GM21576 (cell line): ENCODE data around the gene S100B.
A peak's percentile ranks its signal among the peaks of the same experiment; 100 is the strongest.
"Not testable (repeated sequence)": the region's sequence is repeated elsewhere in the genome, so short reads cannot be mapped to it uniquely, and the experiment has no call there.

ENCODE experiments used
- ATAC-seq: cut with Tn5 transposase; IDR thresholded peaks from one replicate; pipeline ENCODE4 v1.9.1; 2021; ENCODE audit warnings: mild to moderate bottlenecking, moderate library complexity; ENCODE audit not compliant: unreplicated experiment

S100B gene

DNA sequence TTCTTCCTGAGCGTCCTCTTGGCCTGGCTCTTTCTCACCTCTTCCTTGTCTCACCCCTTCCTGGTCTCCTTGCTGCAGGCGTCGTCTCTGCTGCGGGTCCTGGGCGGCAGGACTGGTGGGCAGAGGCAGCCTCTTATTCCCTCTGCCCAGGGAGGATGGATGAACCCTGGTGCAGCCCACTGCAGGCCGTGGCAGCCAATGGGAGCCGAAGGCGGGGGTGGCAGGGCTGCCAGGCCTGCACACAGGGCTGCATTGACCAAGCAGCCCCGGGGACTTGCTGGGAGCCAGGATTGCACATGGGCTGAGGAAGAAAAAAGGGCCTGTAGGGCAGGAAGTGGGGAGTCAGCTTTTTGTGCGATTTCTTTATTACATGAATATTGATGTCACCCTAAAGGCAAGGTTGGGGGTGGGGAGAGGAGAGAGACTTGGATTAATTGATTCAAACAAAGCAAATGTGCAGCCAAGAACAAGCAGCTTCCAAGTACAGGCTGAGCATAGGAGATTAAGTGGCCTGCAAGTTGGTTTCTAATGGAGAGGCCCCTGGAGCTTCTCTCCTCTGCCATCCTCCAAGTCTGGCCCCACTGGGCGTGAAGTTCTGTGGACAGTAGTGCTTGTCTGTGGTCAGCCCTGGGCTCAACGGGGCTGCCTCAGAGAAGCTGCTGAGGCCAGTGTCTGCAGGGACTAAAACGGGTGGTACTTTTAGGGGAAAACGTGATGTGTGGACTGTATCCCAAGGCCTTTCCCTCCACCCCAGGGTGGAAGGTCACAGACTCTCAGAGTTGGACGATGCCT is at the start of gene S100B:
Gene S100B (minus strand): TSS at position 108 of the 792 bp plus-strand sequence. CDS start 2,667 bp downstream, outside the sequence.
- no peak for ATAC-seq

DNA sequence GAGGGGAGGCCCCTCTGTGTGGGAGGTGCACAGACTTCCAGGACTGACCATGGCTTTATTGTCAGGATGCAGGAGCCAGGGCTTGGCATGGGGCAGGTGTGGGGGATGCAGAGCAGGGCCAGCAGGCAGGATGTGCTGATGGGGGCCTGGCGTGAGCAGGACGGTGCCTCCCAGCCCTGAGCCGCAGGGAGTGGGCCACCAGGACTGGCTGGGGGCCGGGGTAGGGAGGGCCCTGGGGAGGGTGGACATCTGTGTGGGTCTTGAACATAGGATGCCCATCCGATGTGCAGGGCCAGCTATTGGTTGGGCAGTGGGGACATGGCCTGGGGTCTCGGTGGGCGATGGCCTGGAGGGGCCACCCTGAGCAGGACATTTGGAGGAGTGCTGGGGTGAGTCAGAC is 46.2 kb upstream of the S100B start:
- ATAC-seq: no peak

GRCh38 chr21:46650476-46651098 is 45.7 kb upstream of the S100B start:
- ATAC-seq: no peak

GRCh38 chr21:46649356-46649755 is 44.5 kb upstream of the S100B start:
- no peak for ATAC-seq

- ATAC-seq: no peak
Observed at GRCh38 chr21:46648539-46648938, 43.7 kb upstream of the S100B start.

DNA sequence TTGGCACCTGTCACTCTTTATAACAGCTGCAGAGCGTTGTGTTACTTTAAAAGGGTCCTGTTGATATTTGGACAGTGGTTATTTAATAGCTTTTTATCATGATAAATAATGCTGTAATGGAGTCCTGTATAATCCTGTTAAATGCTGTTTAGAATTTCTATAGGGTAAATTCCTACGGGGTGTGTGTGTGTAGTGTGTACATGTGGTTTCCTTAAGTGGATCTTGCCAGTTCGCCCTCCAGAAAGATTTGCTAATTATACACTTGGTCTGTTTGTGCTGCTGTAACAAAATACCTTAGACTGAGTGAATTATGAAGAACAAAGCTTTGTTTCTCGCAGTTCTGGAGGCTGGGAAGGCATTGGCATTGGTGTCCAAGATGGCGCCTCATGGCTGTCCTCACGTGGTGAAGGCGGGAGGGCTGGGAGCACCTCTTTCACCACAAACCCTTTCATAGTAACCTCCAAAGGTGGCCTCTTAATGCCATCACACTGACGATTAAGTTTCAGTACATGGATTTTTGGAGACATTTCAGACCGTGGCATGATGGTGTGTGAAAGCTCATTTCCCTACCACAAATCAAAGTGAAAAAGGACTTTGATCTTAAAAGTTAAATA is 41.8 kb upstream of the S100B start:
- ATAC-seq: no peak

GRCh38 chr21:46645840-46646239 is 41.0 kb upstream of the S100B start:
- ATAC-seq: no peak

- ATAC-seq: no peak
Observed at GRCh38 chr21:46643379-46644177, 38.7 kb upstream of the S100B start.

DNA sequence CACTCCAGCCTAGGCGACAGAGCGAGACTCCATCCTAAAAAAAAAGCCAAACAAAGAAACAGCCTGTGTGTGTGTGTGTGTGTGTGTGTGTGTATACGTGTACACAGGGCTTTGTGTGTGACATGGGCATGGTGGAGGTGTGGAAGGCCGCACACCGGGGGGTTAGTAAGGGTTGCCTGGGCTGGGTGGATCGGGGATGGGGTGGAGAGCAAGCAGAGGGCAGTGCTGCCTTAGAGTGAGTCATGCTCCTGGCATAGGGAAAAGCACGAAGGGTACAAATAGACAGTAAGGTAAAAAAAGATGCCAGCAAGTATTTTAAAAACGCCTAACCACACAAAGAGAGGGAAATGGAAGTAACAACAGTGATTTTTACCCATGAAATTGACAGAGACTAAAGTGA is 36.8 kb upstream of the S100B start:
- no peak for ATAC-seq

- no peak for ATAC-seq
Observed at GRCh38 chr21:46639489-46640386, 34.9 kb upstream of the S100B start.

DNA sequence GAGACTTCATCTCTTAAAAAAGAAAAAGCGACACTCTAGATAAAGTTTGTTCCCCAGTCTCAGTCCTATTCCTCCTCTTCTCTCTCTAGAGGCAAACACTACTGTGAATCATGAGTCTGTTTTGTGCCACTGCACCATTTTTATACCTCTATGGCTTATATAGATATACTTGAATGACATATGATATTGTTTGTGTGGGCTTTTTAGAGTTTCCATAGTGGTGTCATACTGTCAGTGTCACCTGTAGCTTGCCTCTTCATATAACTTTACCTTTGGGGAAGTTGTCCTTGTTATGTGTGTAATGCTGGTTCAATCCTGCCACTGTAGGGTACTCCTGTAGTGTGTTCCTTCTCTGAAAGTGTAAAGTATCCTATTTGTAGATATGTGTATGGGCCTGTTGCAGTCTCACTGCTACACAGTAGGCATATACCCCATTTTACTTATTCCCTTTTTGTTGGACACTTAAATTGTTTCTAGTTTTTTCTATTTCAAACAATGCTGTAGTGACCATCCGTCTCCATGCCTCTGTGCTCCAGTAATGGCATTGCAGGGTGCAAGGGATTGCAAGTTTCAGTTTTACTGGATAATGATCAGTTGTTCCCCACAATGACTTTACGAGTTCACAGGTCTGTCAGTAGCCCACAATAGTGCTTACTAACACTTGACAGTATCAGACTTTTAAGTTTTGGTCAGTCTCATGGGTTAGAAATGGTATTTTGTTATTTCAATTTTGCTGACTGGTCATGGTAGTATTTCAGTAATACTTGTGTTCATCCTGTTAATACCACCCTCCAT is 33.3 kb upstream of the S100B start:
- ATAC-seq: no peak

DNA sequence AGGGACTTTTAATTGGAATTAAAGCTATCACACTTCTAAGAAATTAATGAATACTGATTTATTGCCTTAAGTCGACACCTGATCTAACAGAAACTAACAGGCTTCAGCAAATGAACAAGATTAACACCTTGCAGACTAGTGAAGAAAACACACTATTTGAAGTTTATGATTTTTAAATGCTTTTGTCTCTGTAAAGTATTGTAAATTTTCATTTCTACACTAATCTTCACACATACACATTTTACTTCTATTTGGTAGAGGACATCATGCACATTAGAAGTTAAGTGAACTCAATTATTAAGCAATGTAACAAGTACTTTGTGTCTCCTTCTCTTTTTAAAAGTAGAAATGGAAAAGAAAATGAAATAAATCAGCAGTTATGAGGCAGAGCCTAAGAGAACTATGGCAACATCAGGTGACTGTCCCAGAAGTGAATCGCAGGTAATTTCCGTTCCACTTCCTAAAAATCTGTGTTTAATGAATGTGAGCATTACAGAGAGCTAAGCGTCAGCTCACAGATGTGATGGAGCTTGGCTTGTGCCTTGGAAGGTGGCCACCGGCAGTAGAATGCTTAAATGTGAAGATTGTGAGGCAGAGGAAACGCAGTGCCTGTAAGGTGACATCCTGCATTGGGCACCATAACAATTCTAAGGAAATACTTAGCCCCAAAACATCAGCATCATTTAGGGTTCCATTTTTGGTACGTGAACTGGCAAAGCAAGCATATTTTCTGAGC is 31.8 kb upstream of the S100B start:
- ATAC-seq: no peak

DNA sequence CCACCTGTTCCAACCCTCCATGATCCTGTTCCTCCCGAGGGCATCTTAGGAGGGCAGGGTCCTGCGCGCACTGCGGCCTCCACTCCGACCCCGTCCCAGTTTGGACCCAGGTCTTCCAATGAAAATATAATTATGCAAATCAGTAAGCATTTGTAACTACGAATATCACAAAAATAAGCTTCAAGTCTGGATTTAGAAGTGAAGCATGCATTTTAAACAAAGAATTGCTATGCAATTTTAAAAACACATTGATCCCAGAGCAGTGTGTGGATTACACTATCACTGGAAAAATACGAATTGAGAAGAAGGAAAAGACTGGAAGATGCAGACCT is 31.3 kb upstream of the S100B start:
- ATAC-seq: no peak

- ATAC-seq: peak; percentile 81
Observed at GRCh38 chr21:46635324-46636180, 30.7 kb upstream of the S100B start, which contains the start of gene PRMT2. TSS of gene PRMT2 (plus strand) at chr21:46635674. CDS start at chr21:46636952, 1,278 bp downstream.

- peak; percentile 16 for ATAC-seq
Observed at GRCh38 chr21:46634966-46635323, 30.1 kb upstream of the S100B start.

DNA sequence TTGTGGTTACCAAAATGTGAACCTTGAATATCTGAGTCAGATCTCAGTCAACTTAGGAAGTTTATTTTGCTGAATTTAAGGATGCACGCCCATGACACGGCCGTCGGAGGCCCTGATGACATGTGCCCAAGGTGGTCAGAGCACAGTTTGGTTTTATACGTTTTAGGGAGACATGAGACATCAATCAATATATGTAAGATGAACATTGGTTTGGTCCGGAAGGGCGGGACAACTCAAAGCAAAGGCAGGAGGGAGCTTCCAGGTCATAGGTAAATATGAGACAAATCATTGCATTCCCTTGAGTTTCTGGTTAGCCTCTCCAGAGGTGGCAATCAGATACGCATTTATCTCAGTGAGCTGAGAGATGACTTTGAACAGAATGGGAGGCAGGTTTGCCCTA is 29.5 kb upstream of the S100B start:
- ATAC-seq: no peak

DNA sequence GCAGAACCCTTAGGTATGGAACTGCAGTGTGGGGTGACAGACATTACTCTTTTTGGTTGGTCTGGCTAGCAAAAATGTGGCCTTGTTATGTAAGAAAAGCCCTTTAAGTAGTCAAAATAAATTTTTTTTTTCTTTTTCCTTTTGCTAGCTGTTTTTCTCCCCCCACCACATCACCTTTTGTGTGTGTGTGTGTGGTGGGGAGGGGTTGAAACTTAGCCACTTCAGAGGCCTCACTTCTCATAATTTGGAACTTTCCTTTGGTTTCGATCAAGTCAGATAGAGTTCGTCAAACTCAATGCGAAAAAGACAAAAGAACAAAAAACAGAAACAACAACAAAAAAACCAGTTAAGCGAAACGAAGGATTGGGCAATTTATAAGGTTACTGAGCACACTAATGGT is 28.7 kb upstream of the S100B start:
- ATAC-seq: no peak

GRCh38 chr21:46630915-46631314 is 26.0 kb upstream of the S100B start:
- not testable (repeated sequence) for ATAC-seq
